ENCODE results near the gene SRCIN1. TPM values are rescaled to one million over a fixed set of nuclear protein-coding genes. Genes with fewer than 3 reads are reported as not detected.
A peak's percentile ranks its signal among the peaks of the same experiment; 100 is the strongest.
"Not testable (repeated sequence)": the region's sequence is repeated elsewhere in the genome, so short reads cannot be mapped to it uniquely, and the experiment has no call there.

SRCIN1 gene
- total RNA-seq, 3 donors from 2014 or later = 0.16 to 0.49 TPM; not detected in 1

GRCh38 chr17:38507921-38508569, 97.7 kb downstream of the SRCIN1 start:
- H3K4me1 Mint-ChIP-seq (ENCODE audit: low read depth) = peaks cover 6% of the 10 kb centered on the region
- H3K4me3 Mint-ChIP-seq = no peak overlapping the region
- H3K9me3 Mint-ChIP-seq = no peaks in the 10 kb centered on the region
- DNase-seq (no peak), ATAC-seq (no peak)
- peaks cover 39% of the 10 kb centered on the region for H3K27me3 Mint-ChIP-seq (ENCODE audit: low read depth)
- H3K36me3 Mint-ChIP-seq (ENCODE audit: insufficient read depth) = no peaks in the 10 kb centered on the region

GRCh38 chr17:38507436-38507835, 98.3 kb downstream of the SRCIN1 start:
- H3K27me3 Mint-ChIP-seq (ENCODE audit: low read depth) = peaks cover 36% of the 10 kb centered on the region
- H3K4me1 Mint-ChIP-seq (ENCODE audit: low read depth) = peaks cover 6% of the 10 kb centered on the region

DNA sequence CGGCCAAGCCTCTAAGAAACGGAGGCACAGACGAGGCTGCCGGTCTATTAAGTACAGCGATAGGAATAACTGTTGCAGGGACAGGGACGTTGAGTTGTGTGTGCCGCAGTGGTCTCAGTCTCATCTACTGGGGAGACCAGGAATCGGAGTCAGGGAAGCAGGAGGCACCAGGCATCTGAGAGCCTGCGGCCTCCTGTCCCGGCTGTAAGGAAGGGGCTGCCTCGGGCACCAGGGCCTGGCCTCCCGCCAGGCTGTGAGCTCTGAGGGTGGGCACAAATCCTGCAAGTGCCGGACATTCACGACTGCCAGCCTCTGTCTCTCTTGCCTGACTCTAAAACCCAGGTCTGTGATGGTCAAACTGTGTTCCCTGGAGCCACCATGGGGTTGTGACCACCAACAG, 101.5 kb downstream of the SRCIN1 start:
- no peaks in the 10 kb centered on the region for H3K4me1 Mint-ChIP-seq (ENCODE audit: low read depth)
- no peaks in the 10 kb centered on the region for H3K36me3 Mint-ChIP-seq (ENCODE audit: insufficient read depth)
- DNase-seq (no peak), ATAC-seq (no peak)
- no peaks in the 10 kb centered on the region for H3K9me3 Mint-ChIP-seq
- peaks cover 16% of the 10 kb centered on the region for H3K27me3 Mint-ChIP-seq (ENCODE audit: low read depth)
- no peak overlapping the region for H3K4me3 Mint-ChIP-seq

More at GRCh38 chr17:38507436-38507835, 98.3 kb downstream of the SRCIN1 start:
- Mint-ChIP-seq H3K36me3 (ENCODE audit: insufficient read depth) (no peaks in the 10 kb centered on the region), H3K4me3 (no peak overlapping the region), H3K9me3 (no peaks in the 10 kb centered on the region)
- ATAC-seq = no peak
- no peak for DNase-seq

GRCh38 chr17:38503286-38503913, 102.4 kb downstream of the SRCIN1 start:
- ATAC-seq; H3K4me3 Mint-ChIP-seq; H3K27me3 Mint-ChIP-seq (ENCODE audit: low read depth); H3K36me3 Mint-ChIP-seq (ENCODE audit: insufficient read depth); H3K9me3 Mint-ChIP-seq; H3K4me1 Mint-ChIP-seq (ENCODE audit: low read depth); DNase-seq: not testable (repeated sequence)

- not testable (repeated sequence) for H3K4me1 Mint-ChIP-seq (ENCODE audit: low read depth); ATAC-seq; H3K27me3 Mint-ChIP-seq (ENCODE audit: low read depth); DNase-seq; H3K4me3 Mint-ChIP-seq; H3K36me3 Mint-ChIP-seq (ENCODE audit: insufficient read depth); H3K9me3 Mint-ChIP-seq
Measured at GRCh38 chr17:38501718-38502117, 104.0 kb downstream of the SRCIN1 start.

GRCh38 chr17:38499230-38499629, 106.5 kb downstream of the SRCIN1 start:
- H3K4me3 Mint-ChIP-seq; ATAC-seq; H3K9me3 Mint-ChIP-seq; H3K27me3 Mint-ChIP-seq (ENCODE audit: low read depth); H3K36me3 Mint-ChIP-seq (ENCODE audit: insufficient read depth); DNase-seq; H3K4me1 Mint-ChIP-seq (ENCODE audit: low read depth): not testable (repeated sequence)

DNA sequence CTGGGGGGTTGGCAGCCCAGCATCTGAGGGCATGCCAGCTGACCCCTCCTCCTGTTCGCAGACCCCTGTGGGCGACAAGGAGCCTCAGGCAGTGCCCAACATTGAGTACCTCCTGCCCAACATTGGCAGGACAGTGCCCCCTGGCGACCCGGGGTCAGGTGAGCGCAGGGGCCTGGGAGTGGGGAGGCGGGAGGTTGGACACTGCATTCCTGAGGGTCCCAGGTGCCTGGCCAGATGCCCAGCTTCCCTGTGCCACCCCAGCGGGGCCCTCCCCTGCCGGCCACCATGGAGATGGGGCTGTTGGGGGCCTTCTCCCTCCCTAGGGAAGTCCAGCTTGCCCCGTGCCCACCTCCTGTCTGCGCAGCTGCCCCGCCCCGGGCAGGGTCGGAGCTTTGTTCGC, 107.4 kb downstream of the SRCIN1 start:
- no peaks in the 10 kb centered on the region for H3K4me1 Mint-ChIP-seq (ENCODE audit: low read depth)
- no peaks in the 10 kb centered on the region for H3K36me3 Mint-ChIP-seq (ENCODE audit: insufficient read depth)
- H3K27me3 Mint-ChIP-seq (ENCODE audit: low read depth) = no peaks in the 10 kb centered on the region
- DNase-seq = no peak
- no peak for ATAC-seq
- H3K4me3 Mint-ChIP-seq = no peak overlapping the region
- H3K9me3 Mint-ChIP-seq = no peaks in the 10 kb centered on the region

- not testable (repeated sequence) for H3K4me3 Mint-ChIP-seq; H3K9me3 Mint-ChIP-seq; ATAC-seq; H3K4me1 Mint-ChIP-seq (ENCODE audit: low read depth); DNase-seq; H3K36me3 Mint-ChIP-seq (ENCODE audit: insufficient read depth); H3K27me3 Mint-ChIP-seq (ENCODE audit: low read depth)
Measured at GRCh38 chr17:38497656-38498055, 108.1 kb downstream of the SRCIN1 start.

DNA sequence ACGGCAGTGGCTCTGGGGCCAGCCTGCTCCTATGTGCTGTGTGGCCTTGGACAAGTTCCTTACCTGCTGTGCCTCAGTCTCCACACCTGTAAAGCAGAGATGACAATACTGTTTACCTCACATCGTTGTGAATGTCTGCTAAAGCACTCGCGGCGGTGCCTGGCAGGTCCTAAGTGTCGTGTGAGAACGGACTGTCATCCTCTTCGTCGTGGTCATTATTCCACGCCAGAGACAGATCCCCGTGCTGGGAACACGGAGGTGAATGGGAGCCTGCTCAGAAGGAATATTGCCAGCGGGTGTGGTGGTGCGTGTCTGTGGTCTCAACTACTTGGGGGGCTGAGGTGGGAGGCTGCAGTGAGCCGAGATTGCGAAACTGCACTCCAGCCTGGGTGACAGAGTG, 111.6 kb downstream of the SRCIN1 start:
- not testable (repeated sequence) for ATAC-seq; H3K27me3 Mint-ChIP-seq (ENCODE audit: low read depth); H3K4me3 Mint-ChIP-seq; H3K9me3 Mint-ChIP-seq; H3K4me1 Mint-ChIP-seq (ENCODE audit: low read depth); H3K36me3 Mint-ChIP-seq (ENCODE audit: insufficient read depth); DNase-seq

- not testable (repeated sequence) for H3K9me3 Mint-ChIP-seq; H3K27me3 Mint-ChIP-seq (ENCODE audit: low read depth); H3K4me1 Mint-ChIP-seq (ENCODE audit: low read depth)
Measured at GRCh38 chr17:38492067-38493040, 113.4 kb downstream of the SRCIN1 start.

GRCh38 chr17:38491346-38492066, 114.2 kb downstream of the SRCIN1 start:
- H3K36me3 Mint-ChIP-seq (ENCODE audit: insufficient read depth); H3K4me3 Mint-ChIP-seq; H3K4me1 Mint-ChIP-seq (ENCODE audit: low read depth); H3K9me3 Mint-ChIP-seq; ATAC-seq; H3K27me3 Mint-ChIP-seq (ENCODE audit: low read depth); DNase-seq: not testable (repeated sequence)

More at GRCh38 chr17:38492067-38493040, 113.4 kb downstream of the SRCIN1 start:
- not testable (repeated sequence) for H3K4me3 Mint-ChIP-seq; H3K36me3 Mint-ChIP-seq (ENCODE audit: insufficient read depth)
- peak; percentile 92 for DNase-seq
- peak; percentile 62 to 86 for ATAC-seq

- H3K27me3 Mint-ChIP-seq (ENCODE audit: low read depth); ATAC-seq: not testable (repeated sequence)
Measured at GRCh38 chr17:38489774-38490173, 116.0 kb downstream of the SRCIN1 start.

DNA sequence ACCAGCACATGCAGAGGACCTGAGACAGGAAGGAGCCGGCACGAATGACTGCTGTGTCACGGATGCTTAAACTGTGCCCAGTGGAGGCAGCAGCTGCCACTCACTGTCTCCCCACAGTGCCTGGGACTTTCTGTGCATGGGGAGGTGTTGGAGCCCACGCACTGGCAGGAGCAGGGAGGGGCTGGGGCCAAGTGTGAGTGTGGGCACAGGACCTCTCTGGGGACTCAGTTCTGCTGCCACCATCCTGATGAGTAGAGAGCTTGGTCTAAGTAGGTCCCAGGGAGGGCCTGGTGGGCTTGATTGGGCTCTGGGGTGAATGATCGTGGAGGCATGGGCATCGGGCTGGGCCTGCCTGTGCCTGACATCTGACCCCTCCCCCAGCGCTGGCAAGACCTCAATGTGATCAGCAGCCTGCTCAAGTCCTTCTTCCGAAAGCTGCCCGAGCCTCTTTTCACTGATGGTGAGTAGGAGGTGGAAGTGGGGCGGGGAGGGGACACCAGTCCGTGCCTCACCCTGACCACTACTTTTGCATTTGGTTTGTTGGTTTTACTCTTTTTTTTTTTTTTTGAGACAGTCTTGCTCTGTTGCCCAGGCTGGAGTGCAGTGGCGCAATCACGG, 120.0 kb downstream of the SRCIN1 start:
- not testable (repeated sequence) for H3K4me3 Mint-ChIP-seq; H3K9me3 Mint-ChIP-seq; H3K4me1 Mint-ChIP-seq (ENCODE audit: low read depth); H3K36me3 Mint-ChIP-seq (ENCODE audit: insufficient read depth); H3K27me3 Mint-ChIP-seq (ENCODE audit: low read depth)
- ATAC-seq (peak in 1 of 2 donors; percentile 43), DNase-seq (peak; percentile 15)

More at GRCh38 chr17:38489774-38490173, 116.0 kb downstream of the SRCIN1 start:
- H3K4me1 Mint-ChIP-seq (ENCODE audit: low read depth); H3K36me3 Mint-ChIP-seq (ENCODE audit: insufficient read depth); H3K9me3 Mint-ChIP-seq; H3K4me3 Mint-ChIP-seq; DNase-seq: not testable (repeated sequence)

- Mint-ChIP-seq H3K9me3 (no peaks in the 10 kb centered on the region), H3K4me1 (ENCODE audit: low read depth) (peaks cover 9% of the 10 kb centered on the region), H3K36me3 (ENCODE audit: insufficient read depth) (no peaks in the 10 kb centered on the region), H3K4me3 (no peak overlapping the region), H3K27me3 (ENCODE audit: low read depth) (no peaks in the 10 kb centered on the region)
- ATAC-seq = no peak
- DNase-seq = no peak
Measured at GRCh38 chr17:38485146-38485468, 120.6 kb downstream of the SRCIN1 start.

Measured in activated T-cell treated with anti-CD3 and anti-CD28 coated beads, Interleukin-2, amount 50 U/mL, for 4 hours (primary cell).